NCI-H187 treated with DMSO at 0.1 percent for 48 hours (cell line): ENCODE measurements around the gene COQ4.
"Not testable (repeated sequence)": the region's sequence is repeated elsewhere in the genome, so short reads cannot be mapped to it uniquely, and the experiment has no call there.

Experiments used
- DNase-seq: peaks from one replicate; lab custom pipeline; 2025; lab: John Stamatoyannopoulos, UW

Gene COQ4

GRCh38 chr9:128298535-128299482, 23.8 kb upstream of the COQ4 start:
- no peak for DNase-seq

GRCh38 chr9:128304136-128304970, 18.3 kb upstream of the COQ4 start:
- DNase-seq, result no peak

DNA sequence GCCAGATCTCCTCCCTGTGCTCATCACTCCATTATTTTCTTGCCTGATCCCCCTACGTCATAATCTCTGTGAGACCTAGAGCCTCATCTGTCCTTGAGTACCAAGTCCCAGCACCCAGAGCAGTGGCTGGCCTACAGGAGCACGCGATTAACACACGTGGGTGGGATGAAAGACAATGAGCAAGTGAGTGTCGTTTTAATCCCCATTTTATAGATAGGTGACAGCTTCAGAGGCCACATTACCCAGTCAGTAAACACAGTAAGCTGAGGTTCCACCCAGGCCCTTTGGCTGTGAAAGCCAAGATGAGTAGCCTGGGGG, 17.7 kb upstream of the COQ4 start:
- DNase-seq, result no peak

DNA sequence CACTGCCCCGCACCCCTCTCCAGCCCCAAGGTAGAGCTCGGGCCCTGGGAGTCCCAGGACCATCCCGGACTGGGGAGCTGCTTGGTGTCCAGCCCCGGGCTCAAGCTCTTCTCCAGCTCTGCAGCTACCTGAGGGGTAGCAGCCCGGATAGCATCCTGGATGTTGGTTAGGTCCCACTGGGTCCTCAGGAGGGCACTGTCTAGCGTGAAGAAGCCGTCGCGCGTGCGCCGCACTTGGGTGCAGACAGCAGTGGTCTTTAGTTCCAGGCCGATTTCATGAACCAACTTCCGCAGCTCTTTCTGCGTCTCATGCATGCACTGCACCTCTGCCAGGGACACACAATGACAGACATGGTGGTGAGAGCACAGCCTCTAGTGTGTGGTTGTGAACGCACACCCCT, 13.1 kb upstream of the COQ4 start:
- no peak for DNase-seq

GRCh38 chr9:128310461-128310860, 12.2 kb upstream of the COQ4 start:
- DNase-seq, result no peak

DNA sequence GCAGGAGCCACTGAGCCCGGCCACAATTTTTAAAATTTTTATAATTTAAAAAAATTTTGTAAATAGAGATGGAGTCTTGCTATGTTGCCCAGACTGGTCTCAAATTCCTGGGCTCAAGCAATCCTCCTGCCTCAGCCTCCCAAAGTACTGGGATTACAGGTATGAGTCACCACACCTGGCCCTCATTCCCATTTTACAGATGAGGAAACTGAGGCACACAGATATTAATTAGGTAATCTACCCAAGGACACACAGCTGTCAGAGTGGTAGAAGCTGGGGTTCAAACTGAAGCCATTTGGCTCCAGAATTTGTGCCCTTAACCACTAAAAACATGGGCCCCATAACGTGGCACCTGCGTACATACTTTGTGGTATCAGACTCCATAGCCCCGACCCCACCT, 7.9 kb upstream of the COQ4 start:
- DNase-seq, result no peak

DNA sequence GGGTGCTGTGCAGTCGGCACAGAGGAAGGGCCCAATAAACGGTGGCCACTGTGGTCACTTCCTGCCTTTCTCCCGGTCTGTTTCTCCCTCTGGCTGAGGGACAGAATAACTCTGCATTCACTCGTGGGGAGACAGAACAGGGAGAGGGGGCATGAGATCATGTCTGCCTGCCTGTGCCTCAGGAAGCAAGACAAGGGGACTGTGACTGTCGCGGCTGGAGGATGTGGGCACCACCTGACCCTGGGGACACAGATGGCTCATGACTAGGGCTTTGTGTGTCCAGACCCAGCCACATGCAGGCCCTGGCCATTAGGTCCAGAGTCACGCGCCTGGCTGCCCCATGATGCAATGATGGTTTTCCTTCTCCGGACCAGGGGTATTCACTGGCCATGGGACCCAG, 6.2 kb upstream of the COQ4 start:
- DNase-seq, result no peak

DNA sequence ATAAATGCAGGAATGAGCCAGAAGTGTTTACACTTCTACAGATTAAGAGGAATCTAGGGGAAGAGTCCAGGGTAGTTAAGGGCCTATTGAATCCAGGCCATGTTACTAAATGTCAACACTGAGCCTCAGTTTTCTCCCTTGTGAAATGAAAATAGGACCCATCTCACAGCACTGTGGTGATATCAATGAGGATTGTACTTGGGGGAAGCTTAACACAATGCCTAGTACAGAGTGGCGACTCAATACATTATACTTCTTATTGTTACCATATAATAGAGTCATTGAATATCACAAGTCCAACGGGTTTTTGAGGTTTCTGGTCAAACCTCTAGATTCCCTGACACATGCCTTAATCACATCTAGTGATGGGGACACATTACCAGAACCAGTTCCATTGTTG, 5.0 kb upstream of the COQ4 start:
- no peak for DNase-seq

GRCh38 chr9:128321343-128321742, 1.3 kb upstream of the COQ4 start:
- DNase-seq, result no peak

DNA sequence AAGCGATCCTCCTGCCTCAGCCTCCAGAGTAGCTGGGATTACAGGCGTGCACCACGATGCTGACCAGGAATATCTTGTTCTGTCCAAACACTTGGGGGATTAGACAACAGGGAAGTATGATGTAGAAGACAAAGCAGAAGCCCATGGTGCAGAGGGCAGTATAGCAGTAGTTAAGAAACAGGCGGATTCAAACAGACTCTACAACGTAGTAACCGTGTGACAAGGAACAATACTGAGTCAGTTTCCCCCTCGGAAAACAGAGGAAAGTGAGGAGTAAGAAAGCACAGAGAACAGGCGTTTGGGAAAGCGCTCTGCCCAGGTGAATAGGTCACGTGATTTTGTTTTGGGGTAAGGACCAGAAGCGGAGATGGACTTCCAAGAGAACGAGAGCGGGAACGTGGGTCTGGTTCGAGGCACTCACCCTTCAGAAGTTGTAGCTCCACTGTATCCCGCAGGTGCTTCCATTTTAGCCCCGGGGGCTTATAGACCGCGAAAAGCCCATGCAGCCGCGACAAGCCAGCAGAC, 698 bp upstream of the COQ4 start:
- DNase-seq, result no peak

- DNase-seq, result no peak
These were observed 632 bp downstream of the COQ4 start for GRCh38 chr9:128323212-128323730.

DNA sequence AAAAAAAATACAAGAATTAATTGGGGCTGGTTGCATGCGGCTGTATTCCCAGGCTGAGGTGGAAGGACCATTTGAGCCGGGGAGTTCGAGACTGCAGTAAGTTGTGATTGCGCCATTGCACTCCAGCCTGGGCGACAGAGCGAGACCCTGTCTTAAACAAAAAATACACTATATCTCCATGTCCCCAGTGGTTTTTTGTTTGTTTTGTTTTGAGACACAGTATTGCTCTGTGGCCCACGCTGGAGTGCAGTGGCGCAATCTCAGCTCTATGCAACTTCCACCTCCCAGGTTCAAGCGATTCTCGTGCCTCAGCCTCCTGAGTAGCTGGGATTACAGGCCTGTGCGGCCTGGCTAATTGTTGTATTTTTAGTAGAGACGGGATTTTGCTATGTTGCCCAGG, 1.2 kb downstream of the COQ4 start:
- no peak for DNase-seq

GRCh38 chr9:128324401-128324800, 1.8 kb downstream of the COQ4 start:
- no peak for DNase-seq

GRCh38 chr9:128325629-128326028, 3.0 kb downstream of the COQ4 start:
- DNase-seq, result no peak

- DNase-seq, result no peak
These were observed 10.8 kb downstream of the COQ4 start for GRCh38 chr9:128333451-128333869.

DNA sequence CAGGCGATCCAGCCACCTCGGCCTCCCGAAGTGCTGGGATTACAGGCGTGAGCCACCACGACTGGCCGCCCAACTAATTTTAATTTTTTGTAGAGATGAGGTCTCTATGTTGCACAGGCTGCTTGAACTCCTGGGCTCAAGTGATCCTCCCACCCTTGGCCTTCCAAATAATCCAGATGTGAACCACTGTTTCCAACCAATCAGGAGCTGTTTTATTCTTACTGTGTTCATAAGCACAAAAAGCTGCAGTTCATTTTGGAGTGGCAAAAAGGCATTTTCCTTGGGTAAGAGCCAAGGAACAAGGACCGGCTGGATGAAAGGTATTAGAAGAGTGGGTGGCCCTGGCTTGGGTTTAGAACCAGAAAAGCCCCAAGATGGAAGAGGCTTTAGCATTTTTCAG, 12.5 kb downstream of the COQ4 start:
- no peak for DNase-seq

- no peak for DNase-seq
These were observed 13.3 kb downstream of the COQ4 start for GRCh38 chr9:128335914-128336313.

GRCh38 chr9:128337936-128338335, 15.3 kb downstream of the COQ4 start:
- DNase-seq, result no peak

DNA sequence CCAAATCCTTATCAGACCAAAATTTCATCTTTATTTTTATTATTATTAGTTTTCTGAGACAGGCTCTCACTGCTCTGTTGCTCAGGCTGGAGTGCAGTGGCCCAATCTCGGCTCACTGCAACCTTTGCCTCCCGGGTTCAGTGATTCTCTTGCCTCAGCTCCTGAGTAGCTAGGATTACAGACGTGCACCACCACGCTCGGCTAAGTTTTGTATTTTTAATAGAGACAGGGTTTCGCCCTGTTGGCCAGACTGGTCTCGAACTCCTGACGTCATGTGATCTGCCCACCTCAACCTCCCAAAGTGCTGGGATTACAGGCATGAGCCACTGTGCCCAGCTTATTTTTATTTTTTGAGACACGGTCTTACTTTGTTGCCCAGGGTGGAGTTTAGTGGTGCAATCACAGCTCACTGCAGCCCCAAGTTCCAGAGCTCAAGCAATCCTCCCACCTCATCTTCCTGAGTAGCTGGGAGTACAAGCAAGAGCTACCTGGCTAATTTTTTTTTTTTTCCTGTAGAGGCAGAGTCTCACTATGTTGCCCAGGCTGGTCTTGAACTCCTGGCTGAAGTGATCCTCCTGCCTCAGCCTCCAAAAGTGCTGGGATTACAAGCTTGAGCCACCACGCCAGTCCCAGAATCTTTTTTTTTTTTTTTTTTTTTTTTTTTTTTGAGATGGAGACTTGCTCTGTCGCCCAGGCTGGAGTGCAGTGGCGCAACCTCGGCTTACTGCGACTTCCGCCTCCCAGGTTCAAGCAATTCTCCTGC, 16.4 kb downstream of the COQ4 start:
- DNase-seq, result not testable (repeated sequence)

GRCh38 chr9:128339761-128340690, 17.4 kb downstream of the COQ4 start, which contains the start of gene SLC27A4:
Gene SLC27A4 (plus strand): TSS chr9:128340527. CDS start chr9:128343133, 2,606 bp downstream.
- DNase-seq, result no peak
